ENCODE data around the gene IL17RA.
"Not testable (repeated sequence)": the region's sequence is repeated elsewhere in the genome, so short reads cannot be mapped to it uniquely, and the experiment has no call there.

Gene IL17RA

DNA sequence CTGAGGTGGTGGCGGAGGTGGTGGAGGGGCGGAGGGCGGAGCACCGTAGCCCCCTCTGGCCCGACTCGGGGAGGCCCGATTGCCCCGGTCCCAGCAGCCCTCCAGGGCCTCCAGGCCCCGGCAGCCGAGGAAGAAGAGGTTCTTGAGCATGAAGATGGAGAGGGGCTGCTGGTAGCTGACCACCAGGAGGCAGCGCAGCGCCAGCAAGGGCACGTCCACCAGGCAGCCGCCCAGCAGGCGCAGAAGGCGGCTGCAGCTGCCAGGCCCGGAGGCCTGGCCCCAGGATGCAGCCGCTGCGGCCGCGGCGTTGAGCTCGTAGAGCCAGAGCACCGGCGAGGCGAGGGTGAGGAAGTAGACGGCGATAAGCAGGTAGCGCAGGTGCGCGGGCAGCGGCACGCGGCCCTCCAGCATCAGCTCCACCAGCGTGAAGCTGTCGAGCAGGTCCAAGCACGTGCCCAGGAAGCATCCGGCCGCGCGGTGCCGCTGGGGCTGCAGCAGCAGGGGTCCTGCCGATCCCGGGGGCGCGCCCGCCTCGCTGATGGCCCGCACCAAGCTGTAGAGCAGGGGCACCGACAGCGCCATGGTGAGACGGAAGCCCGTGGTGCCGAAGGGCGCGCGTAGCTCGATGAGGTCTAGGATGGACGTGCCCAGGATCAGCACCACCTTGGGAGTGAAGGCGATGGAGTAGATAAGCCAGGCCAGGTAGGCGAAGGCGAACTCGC, 34.8 kb downstream of the IL17RA start:
- DNase-seq (ENCODE audit: low read depth in 3 of 3): no peak

DNA sequence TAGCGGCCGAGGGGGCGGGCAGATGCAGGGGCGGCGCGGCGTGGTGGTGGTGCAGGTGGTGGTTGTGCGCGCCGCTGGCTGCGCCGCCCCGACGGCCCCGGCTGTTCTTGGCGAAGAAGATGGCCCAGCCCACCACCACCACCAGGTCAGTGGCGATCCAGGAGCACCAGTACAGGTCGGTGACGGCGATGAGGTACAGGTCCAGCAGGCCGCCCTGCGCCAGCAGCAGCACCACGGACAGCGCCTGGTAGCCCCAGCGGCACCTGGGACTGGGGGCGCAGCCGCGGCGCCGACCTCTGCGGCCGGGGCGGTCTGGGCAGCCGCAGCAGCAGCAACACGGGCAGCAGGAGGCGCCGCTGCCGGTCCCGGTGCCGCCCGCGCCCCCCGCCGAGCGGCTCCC, 35.5 kb downstream of the IL17RA start:
- DNase-seq (ENCODE audit: low read depth in 3 of 3): no peak

- no peak for DNase-seq (ENCODE audit: low read depth in 3 of 3)
These were observed 36.0 kb downstream of the IL17RA start for GRCh38 chr22:17120711-17121232.

GRCh38 chr22:17121233-17122195, 36.7 kb downstream of the IL17RA start, which contains the start of gene TMEM121B:
TSS of gene TMEM121B (minus strand) at chr22:17121360. CDS start at chr22:17121127, 233 bp downstream.
- no peak for DNase-seq (ENCODE audit: low read depth in 3 of 3)

GRCh38 chr22:17130199-17130598, 45.4 kb downstream of the IL17RA start:
- DNase-seq (ENCODE audit: low read depth in 3 of 3): no peak

- no peak for DNase-seq (ENCODE audit: low read depth in 3 of 3)
These were observed 46.9 kb downstream of the IL17RA start for GRCh38 chr22:17131686-17132085.

- no peak for DNase-seq (ENCODE audit: low read depth in 3 of 3)
These were observed 47.3 kb downstream of the IL17RA start for GRCh38 chr22:17132112-17132511.

- no peak for DNase-seq (ENCODE audit: low read depth in 3 of 3)
These were observed 48.3 kb downstream of the IL17RA start for GRCh38 chr22:17133137-17133536.

DNA sequence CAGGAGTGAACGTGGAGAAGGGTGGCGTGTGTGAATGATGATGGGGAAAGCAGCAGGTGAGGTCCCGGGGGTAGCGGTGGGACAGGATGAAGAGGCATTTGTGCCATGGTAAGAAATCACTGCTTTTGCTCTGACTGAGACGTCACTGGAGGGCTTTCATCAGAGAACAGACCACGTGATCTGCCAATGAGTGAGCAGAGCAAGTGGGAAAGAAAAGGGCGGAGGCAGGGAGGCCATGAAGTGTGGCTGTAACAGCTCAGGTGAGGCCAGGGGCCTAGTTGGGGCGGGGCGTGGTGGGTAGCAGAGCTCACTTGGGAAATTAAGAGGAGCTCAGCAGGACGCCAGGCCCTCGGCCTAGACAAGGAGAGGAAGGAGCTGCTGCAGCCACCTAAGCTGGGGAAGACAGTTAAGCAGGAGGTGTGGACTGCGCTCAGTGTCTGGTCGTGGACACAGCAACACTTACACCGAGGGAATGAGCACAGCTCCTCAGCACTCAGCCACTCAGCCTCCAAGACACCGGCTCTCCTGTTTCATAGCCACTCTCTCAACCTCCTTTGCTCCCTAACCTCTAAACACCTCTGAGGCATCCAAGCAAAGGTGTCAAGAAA, 50.5 kb downstream of the IL17RA start:
- no peak for DNase-seq (ENCODE audit: low read depth in 3 of 3)

DNA sequence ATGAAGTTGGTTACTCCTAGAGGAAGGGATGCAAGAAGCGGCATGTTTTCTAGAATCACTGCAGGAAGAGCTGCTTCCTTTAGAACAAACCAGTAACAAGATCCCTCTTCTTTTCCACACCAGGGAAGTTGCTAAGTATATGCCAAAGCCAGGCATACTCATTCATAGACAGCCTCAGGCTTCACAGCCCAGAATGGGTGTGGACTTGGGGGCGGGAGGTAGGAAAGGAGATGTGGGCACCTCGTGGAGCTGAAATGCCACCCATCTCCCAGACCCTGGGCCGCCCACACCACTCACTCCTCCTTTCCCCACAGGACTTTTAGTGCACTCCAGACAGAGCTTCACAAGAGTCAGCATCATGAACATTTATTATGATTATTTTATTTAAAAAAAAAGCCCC, 52.4 kb downstream of the IL17RA start:
- no peak for DNase-seq (ENCODE audit: low read depth in 3 of 3)

GRCh38 chr22:17137861-17138425, 53.1 kb downstream of the IL17RA start:
- DNase-seq (ENCODE audit: low read depth in 3 of 3): no peak

- DNase-seq (ENCODE audit: low read depth in 3 of 3): no peak
These were observed 53.7 kb downstream of the IL17RA start for GRCh38 chr22:17138513-17138912.

DNA sequence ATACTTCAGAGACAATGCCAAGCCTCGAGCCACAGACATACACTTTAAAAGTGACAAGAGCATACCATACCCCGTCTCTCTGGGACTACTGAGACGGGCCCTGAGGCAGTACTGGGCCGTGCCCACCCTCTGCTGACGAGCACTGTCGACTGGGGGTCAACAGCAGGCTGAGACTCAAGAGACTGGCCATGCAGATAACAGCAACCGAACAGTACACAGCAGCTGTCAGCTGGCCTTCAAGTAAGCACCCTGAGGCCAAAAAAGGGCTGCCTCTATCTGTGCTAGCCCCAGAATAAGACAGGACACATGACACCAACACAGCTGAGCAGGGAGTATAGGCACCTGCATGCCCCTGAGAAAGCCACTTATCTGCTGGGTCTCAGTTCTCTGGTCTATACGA, 55.2 kb downstream of the IL17RA start:
- no peak for DNase-seq (ENCODE audit: low read depth in 3 of 3)

- DNase-seq (ENCODE audit: low read depth in 3 of 3): no peak
These were observed 56.3 kb downstream of the IL17RA start for GRCh38 chr22:17140826-17141766.

- no peak for DNase-seq (ENCODE audit: low read depth in 3 of 3)
These were observed 58.3 kb downstream of the IL17RA start for GRCh38 chr22:17143101-17143500.

GRCh38 chr22:17143826-17144225, 59.0 kb downstream of the IL17RA start:
- no peak for DNase-seq (ENCODE audit: low read depth in 3 of 3)

DNA sequence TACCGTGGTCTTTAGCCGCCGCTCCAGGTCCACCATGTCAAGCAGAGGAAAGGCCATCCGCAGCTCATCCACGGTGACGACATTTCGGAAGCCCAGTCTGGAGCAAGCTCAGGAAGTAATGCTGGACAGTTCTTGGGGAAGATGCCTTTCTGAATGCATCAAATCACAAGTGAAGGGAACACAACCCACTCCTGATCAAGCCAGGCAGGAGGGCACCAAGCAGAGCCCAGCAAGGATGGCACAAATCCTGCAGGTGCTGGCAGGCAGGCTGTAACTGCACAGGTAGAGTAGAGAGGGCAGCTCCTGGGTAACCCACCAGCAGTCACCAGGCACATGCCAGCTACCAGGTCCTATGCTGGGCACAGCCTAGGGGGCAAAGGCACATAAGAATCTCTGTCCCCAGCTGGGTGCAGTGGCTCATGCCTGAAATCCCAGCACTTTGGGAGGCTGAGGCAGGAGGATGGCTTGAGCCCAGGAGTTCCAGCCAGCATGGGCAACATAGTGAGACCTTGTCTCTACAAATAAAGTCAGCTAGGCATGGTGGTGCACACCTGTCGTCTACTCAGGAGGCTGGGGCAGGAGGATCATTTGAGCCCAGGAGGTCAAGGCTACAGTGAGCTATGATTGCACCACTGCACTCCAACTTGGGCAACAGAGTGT, 60.4 kb downstream of the IL17RA start:
- DNase-seq (ENCODE audit: low read depth in 3 of 3): no peak

GRCh38 chr22:17147458-17147857, 62.7 kb downstream of the IL17RA start:
- not testable (repeated sequence) for DNase-seq (ENCODE audit: low read depth in 3 of 3)

- no peak for DNase-seq (ENCODE audit: low read depth in 3 of 3)
These were observed 64.4 kb downstream of the IL17RA start for GRCh38 chr22:17149076-17149815.
